GM23338 (cell line): Measurements from ENCODE around the gene EPB41L5.

Experiments
- EZH2 ChIP-seq: fragments of 200-600 bp; sonication (generic); IDR thresholded peaks from one replicate; pipeline ENCODE4 v1.8.0; 2017; ENCODE audit warnings: antibody characterized with exemption, mild to moderate bottlenecking, low read depth; ENCODE audit not compliant: unreplicated experiment
- POLR2AphosphoS5 ChIP-seq: IDR thresholded peaks from 2 replicates; pipeline ENCODE4 v1.6.1; 2016; ENCODE audit warnings: antibody characterized with exemption, low read depth
- STAT1 ChIP-seq: IDR thresholded peaks from one replicate; pipeline ENCODE4 v1.6.1; 2016; ENCODE audit warnings: antibody characterized with exemption; ENCODE audit not compliant: unreplicated experiment
- TF ChIP-seq, protein P1 (sequence below), 2 experiments: fragments of 200-600 bp in 1 of 2; sonication (generic) in 1 of 2; conservative IDR thresholded peaks; 2 replicates each; pipeline versions ENCODE4 v1.5.1 to v1.6.1; 2016 to 2017; ENCODE audit warnings: antibody characterized with exemption in 2 of 2, low read depth in 2 of 2, mild to moderate bottlenecking in 2 of 2, moderate library complexity in 1 of 2
- TF ChIP-seq, protein P2 (sequence below): IDR thresholded peaks from one replicate; pipeline ENCODE4 v1.6.1; 2018; ENCODE audit warnings: antibody characterized with exemption; ENCODE audit not compliant: unreplicated experiment
- TF ChIP-seq, protein P3 (sequence below): IDR thresholded peaks from 2 replicates; pipeline ENCODE4 v1.6.1; 2016; ENCODE audit warnings: antibody characterized with exemption

DNA sequence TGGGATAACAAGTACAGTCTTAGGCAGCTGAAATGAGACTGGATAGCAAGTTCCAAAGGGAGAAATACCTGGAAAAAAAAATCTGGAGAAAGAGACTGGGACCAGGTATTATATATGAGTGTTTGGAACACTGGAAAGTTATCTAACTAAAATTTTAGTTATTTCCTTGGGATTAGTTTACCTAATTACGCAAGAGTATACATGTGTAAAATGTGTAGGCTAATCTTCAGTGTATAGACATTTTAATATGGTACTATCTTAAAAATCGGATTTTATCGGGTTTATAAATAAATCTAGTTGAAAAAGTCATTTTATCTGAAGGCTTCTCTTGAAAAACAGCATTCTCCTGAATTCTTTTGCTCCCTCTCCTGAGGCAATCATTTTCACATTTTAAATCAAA, 3.9 kb downstream of the EPB41L5 start:
- TF ChIP-seq, protein P1, sequence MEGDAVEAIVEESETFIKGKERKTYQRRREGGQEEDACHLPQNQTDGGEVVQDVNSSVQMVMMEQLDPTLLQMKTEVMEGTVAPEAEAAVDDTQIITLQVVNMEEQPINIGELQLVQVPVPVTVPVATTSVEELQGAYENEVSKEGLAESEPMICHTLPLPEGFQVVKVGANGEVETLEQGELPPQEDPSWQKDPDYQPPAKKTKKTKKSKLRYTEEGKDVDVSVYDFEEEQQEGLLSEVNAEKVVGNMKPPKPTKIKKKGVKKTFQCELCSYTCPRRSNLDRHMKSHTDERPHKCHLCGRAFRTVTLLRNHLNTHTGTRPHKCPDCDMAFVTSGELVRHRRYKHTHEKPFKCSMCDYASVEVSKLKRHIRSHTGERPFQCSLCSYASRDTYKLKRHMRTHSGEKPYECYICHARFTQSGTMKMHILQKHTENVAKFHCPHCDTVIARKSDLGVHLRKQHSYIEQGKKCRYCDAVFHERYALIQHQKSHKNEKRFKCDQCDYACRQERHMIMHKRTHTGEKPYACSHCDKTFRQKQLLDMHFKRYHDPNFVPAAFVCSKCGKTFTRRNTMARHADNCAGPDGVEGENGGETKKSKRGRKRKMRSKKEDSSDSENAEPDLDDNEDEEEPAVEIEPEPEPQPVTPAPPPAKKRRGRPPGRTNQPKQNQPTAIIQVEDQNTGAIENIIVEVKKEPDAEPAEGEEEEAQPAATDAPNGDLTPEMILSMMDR (conservative IDR thresholded peaks at IDR 0.05; ENCODE audit: low read depth in 2 of 2), result no peak
- no peak for TF ChIP-seq STAT1
- TF ChIP-seq EZH2, result no peak
- TF ChIP-seq, protein P2, sequence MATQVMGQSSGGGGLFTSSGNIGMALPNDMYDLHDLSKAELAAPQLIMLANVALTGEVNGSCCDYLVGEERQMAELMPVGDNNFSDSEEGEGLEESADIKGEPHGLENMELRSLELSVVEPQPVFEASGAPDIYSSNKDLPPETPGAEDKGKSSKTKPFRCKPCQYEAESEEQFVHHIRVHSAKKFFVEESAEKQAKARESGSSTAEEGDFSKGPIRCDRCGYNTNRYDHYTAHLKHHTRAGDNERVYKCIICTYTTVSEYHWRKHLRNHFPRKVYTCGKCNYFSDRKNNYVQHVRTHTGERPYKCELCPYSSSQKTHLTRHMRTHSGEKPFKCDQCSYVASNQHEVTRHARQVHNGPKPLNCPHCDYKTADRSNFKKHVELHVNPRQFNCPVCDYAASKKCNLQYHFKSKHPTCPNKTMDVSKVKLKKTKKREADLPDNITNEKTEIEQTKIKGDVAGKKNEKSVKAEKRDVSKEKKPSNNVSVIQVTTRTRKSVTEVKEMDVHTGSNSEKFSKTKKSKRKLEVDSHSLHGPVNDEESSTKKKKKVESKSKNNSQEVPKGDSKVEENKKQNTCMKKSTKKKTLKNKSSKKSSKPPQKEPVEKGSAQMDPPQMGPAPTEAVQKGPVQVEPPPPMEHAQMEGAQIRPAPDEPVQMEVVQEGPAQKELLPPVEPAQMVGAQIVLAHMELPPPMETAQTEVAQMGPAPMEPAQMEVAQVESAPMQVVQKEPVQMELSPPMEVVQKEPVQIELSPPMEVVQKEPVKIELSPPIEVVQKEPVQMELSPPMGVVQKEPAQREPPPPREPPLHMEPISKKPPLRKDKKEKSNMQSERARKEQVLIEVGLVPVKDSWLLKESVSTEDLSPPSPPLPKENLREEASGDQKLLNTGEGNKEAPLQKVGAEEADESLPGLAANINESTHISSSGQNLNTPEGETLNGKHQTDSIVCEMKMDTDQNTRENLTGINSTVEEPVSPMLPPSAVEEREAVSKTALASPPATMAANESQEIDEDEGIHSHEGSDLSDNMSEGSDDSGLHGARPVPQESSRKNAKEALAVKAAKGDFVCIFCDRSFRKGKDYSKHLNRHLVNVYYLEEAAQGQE, result no peak
- TF ChIP-seq, protein P3, sequence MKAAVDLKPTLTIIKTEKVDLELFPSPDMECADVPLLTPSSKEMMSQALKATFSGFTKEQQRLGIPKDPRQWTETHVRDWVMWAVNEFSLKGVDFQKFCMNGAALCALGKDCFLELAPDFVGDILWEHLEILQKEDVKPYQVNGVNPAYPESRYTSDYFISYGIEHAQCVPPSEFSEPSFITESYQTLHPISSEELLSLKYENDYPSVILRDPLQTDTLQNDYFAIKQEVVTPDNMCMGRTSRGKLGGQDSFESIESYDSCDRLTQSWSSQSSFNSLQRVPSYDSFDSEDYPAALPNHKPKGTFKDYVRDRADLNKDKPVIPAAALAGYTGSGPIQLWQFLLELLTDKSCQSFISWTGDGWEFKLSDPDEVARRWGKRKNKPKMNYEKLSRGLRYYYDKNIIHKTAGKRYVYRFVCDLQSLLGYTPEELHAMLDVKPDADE, result no peak
- no peak for TF ChIP-seq POLR2AphosphoS5
